Liver (tissue), 9 donors: ENCODE measurements around the gene BEND3. TPM values are rescaled to one million over a fixed set of nuclear protein-coding genes. Genes with fewer than 3 reads are reported as not detected.
A peak's percentile ranks its signal among the peaks of the same experiment; 100 is the strongest.

Source experiments
- DNase-seq: peaks from one replicate; pipeline ENCODE4 v3.0.0-alpha.2; 2017; ENCODE audit warnings: low spot score
- H3K27ac ChIP-seq, 2 donors: one replicate each; pipeline ENCODE4 v1.7.0; 2013; ENCODE audit warnings: inconsistent platforms in 2 of 2, low read length in 2 of 2, control low read depth in 1 of 2, low read depth in 1 of 2, mild to moderate bottlenecking in 1 of 2
- H3K27me3 ChIP-seq, 4 donors: one replicate each; pipeline versions ENCODE4 v1.6.1 to v1.7.0; 2013; ENCODE audit warnings: low read length in 3 of 4, inconsistent platforms in 1 of 4, mild to moderate bottlenecking in 1 of 4, moderate library complexity in 1 of 4; ENCODE audit not compliant: control insufficient read depth in 4 of 4, insufficient read depth in 4 of 4
- H3K36me3 ChIP-seq, 4 donors: one replicate each; pipeline versions ENCODE4 v1.6.1 to v1.7.0; 2013; ENCODE audit warnings: low read length in 3 of 4, mild to moderate bottlenecking in 3 of 4, low read depth in 1 of 4, moderate library complexity in 1 of 4; ENCODE audit not compliant: control insufficient read depth in 4 of 4, insufficient read depth in 3 of 4
- H3K4me1 ChIP-seq, 4 donors: one replicate each; pipeline versions ENCODE4 v1.6.1 to v1.7.0; 2013; ENCODE audit warnings: low read length in 3 of 4, mild to moderate bottlenecking in 3 of 4, moderate library complexity in 1 of 4; ENCODE audit not compliant: control insufficient read depth in 4 of 4, insufficient read depth in 4 of 4
- H3K4me3 ChIP-seq, 3 donors: one replicate each; pipeline versions ENCODE4 v1.6.1 to v1.7.0; 2013; ENCODE audit warnings: low read length in 3 of 3, control low read depth in 1 of 3, low read depth in 1 of 3, mild to moderate bottlenecking in 1 of 3
- H3K9ac ChIP-seq, 2 donors: one replicate each; pipeline ENCODE4 v1.7.0; 2013; ENCODE audit warnings: low read length in 2 of 2, mild to moderate bottlenecking in 2 of 2, moderate library complexity in 2 of 2, control low read depth in 1 of 2, low read depth in 1 of 2
- H3K9me3 ChIP-seq, 4 donors: one replicate each; pipeline versions ENCODE4 v1.6.1 to v1.7.0; 2013; ENCODE audit warnings: low read length in 3 of 4; ENCODE audit not compliant: control insufficient read depth in 4 of 4
- ATF3 ChIP-seq: IDR thresholded peaks from 2 replicates; pipeline ENCODE4 v1.6.1; 2016; ENCODE audit warnings: antibody characterized with exemption
- FOXA2 ChIP-seq: IDR thresholded peaks from 2 replicates; pipeline ENCODE4 v1.6.1; 2016; ENCODE audit warnings: antibody characterized with exemption
- GABPA ChIP-seq, 2 donors: IDR thresholded peaks in 1 of 2; conservative IDR thresholded peaks in 1 of 2; 2 replicates each; pipeline ENCODE4 v1.6.1; 2016; ENCODE audit warnings: antibody characterized with exemption in 2 of 2, mild to moderate bottlenecking in 1 of 2, moderate library complexity in 1 of 2
- HNF4A ChIP-seq, 2 donors: conservative IDR thresholded peaks; 2 replicates each; pipeline ENCODE4 v1.6.1; 2016; ENCODE audit warnings: antibody characterized with exemption in 2 of 2, mild to moderate bottlenecking in 2 of 2
- HNF4G ChIP-seq: IDR thresholded peaks from 2 replicates; pipeline ENCODE4 v1.6.1; 2016; ENCODE audit warnings: antibody characterized with exemption
- JUND ChIP-seq, 2 donors: IDR thresholded peaks; 2 replicates each; pipeline ENCODE4 v1.6.1; 2016; ENCODE audit warnings: antibody characterized with exemption in 2 of 2
- MAX ChIP-seq: IDR thresholded peaks from 2 replicates; pipeline ENCODE4 v1.6.1; 2016; ENCODE audit warnings: antibody characterized with exemption
- NR2F2 ChIP-seq: IDR thresholded peaks from 2 replicates; pipeline ENCODE4 v1.6.1; 2016; ENCODE audit warnings: antibody characterized with exemption
- RAD21 ChIP-seq, 2 donors: IDR thresholded peaks; 2 replicates each; pipeline ENCODE4 v1.6.1; 2016; ENCODE audit warnings: antibody characterized with exemption in 2 of 2, mild to moderate bottlenecking in 2 of 2
- REST ChIP-seq: IDR thresholded peaks from 2 replicates; pipeline ENCODE4 v1.6.1; 2016; ENCODE audit warnings: antibody characterized with exemption, mild to moderate bottlenecking
- SP1 ChIP-seq: IDR thresholded peaks from 2 replicates; pipeline ENCODE4 v1.6.1; 2018; ENCODE audit warnings: antibody characterized with exemption, mild to moderate bottlenecking
- TAF1 ChIP-seq: conservative IDR thresholded peaks from 2 replicates; pipeline ENCODE4 v1.6.1; 2016; ENCODE audit warnings: antibody characterized with exemption, mild to moderate bottlenecking
- YY1 ChIP-seq: IDR thresholded peaks from 2 replicates; pipeline ENCODE4 v1.6.1; 2016; ENCODE audit warnings: antibody characterized with exemption, mild to moderate bottlenecking
- ZBTB33 ChIP-seq: IDR thresholded peaks from 2 replicates; pipeline ENCODE4 v1.6.1; 2016; ENCODE audit warnings: antibody characterized with exemption
- WGBS: extraction: QIAGEN DNeasy Blood & Tissue Kit; methylation state at CpG from one replicate; pipeline ENCODE4 v1.1.7; 2013; 5-methylcytosine and 5-hydroxymethylcytosine counted together
- polyA plus RNA-seq, 2 donors: library from polyadenylated mRNA; stranded (reverse) in 1 of 2; unstranded in 1 of 2; fragments of 200-250 nt in 1 of 2; fragments of >200 nt in 1 of 2; fragmentation: Nextera tagmentation in 1 of 2; extraction: Ambion mirVana in 1 of 2; gene quantifications; one replicate each; pipeline versions ENCODE4 v1.2.1 to v1.2.3, GENCODE V29; 2013 to 2015
- total RNA-seq, 2 donors: library from RNA; depleted of rRNA; stranded (reverse); fragments of >200 nt; gene quantifications; one replicate each; pipeline ENCODE4 v1.2.3, GENCODE V29; 2014
- donor health status: healthy.
- donor health status: healthy.
- donor health status: healthy.
- donor health status: healthy.
- donor health status: healthy.

The BEND3 gene
- total and polyA plus RNA-seq, 4 donors: 0.47 to 1.7 (median 1.2) TPM

- Histone ChIP-seq H3K4me3 (no peak overlapping the region), H3K36me3 (no peaks in the 10 kb centered on the region), H3K4me1 (peaks cover 0 to 25% (median 15%) of the 10 kb centered on the region in 4 donors), H3K27ac (no peak overlapping the region), H3K27me3 (no peaks in the 10 kb centered on the region), H3K9ac (no peak overlapping the region), H3K9me3 (no peaks in the 10 kb centered on the region)
- 91% methylated on average over 2 of the region's 2 CpGs for WGBS
- TF ChIP-seq ATF3: no peak
- no peak for TF ChIP-seq GABPA (IDR thresholded peaks at IDR 0.05 in 1 of 2, conservative IDR thresholded peaks at IDR 0.05 in 1 of 2)
- TF ChIP-seq SP1: no peak
- no peak for TF ChIP-seq MAX
- DNase-seq: no peak
Observed at GRCh38 chr6:107154801-107155160, 39.5 kb upstream of the BEND3 start.

- no peaks in the 10 kb centered on the region for H3K36me3 ChIP-seq
- H3K4me1 ChIP-seq: peaks cover 0 to 25% (median 15%) of the 10 kb centered on the region in 4 donors
- DNase-seq: no peak
- H3K9ac ChIP-seq: no peak overlapping the region
- H3K27ac ChIP-seq: no peak overlapping the region
- WGBS: 67% methylated on average over 12 of the region's 12 CpGs
- no peak overlapping the region for H3K4me3 ChIP-seq
- no peaks in the 10 kb centered on the region for H3K9me3 ChIP-seq
- no peaks in the 10 kb centered on the region for H3K27me3 ChIP-seq
- TF ChIP-seq REST (no peak), JUND (IDR thresholded peaks at IDR 0.05) (no peak)
Observed at GRCh38 chr6:107154131-107154800, 39.0 kb upstream of the BEND3 start.

GRCh38 chr6:107152638-107153430 lies 37.5 kb upstream of the BEND3 start:
- 57% methylated on average over 8 of the region's 8 CpGs for WGBS
- H3K9ac ChIP-seq: no peak overlapping the region
- H3K4me3 ChIP-seq: no peak overlapping the region
- DNase-seq: no peak
- peaks cover 0 to 25% (median 15%) of the 10 kb centered on the region in 4 donors for H3K4me1 ChIP-seq
- no peak for TF ChIP-seq NR2F2
- no peak for TF ChIP-seq FOXA2
- TF ChIP-seq JUND (IDR thresholded peaks at IDR 0.05): no peak
- no peak for TF ChIP-seq REST
- no peak for TF ChIP-seq YY1
- peak; percentile 48 for TF ChIP-seq SP1
- TF ChIP-seq ATF3: no peak
- no peak for TF ChIP-seq HNF4A (conservative IDR thresholded peaks at IDR 0.05)
- no peak for TF ChIP-seq HNF4G
- TF ChIP-seq TAF1: peak; percentile 35
- TF ChIP-seq ZBTB33: no peak
- no peak for TF ChIP-seq MAX
- peak in 1 of 2 donors; percentile 6 for TF ChIP-seq RAD21 (IDR thresholded peaks at IDR 0.05)
- H3K27me3 ChIP-seq: no peaks in the 10 kb centered on the region
- no peaks in the 10 kb centered on the region for H3K36me3 ChIP-seq
- no peaks in the 10 kb centered on the region for H3K9me3 ChIP-seq
- H3K27ac ChIP-seq: peak overlapping the region in 1 of 2 donors; percentile 35
